Left ventricle myocardium inferior (tissue), 1 donor: ENCODE results near the gene FHAD1. TPM values are rescaled to one million over a fixed set of nuclear protein-coding genes. Genes with fewer than 3 reads are reported as not detected.
"Not testable (repeated sequence)": the region's sequence is repeated elsewhere in the genome, so short reads cannot be mapped to it uniquely, and the experiment has no call there.

Experiments
- DNase-seq: peaks from one replicate; pipeline ENCODE4 v3.0.0-alpha.2; 2020
- H3K27ac ChIP-seq: fragments of 200-600 bp; replicated peaks from 2 replicates; pipeline ENCODE4 v1.8.0; 2021
- H3K27me3 ChIP-seq: fragments of 200-600 bp; 2 replicates; pipeline ENCODE4 v1.8.0; 2021; ENCODE audit warnings: low read depth
- H3K36me3 ChIP-seq: fragments of 200-600 bp; 2 replicates; pipeline ENCODE4 v1.8.0; 2021
- H3K4me1 ChIP-seq: fragments of 200-600 bp; 2 replicates; pipeline ENCODE4 v1.8.0; 2021
- H3K4me3 ChIP-seq: fragments of 200-600 bp; 2 replicates; pipeline ENCODE4 v1.8.0; 2021; ENCODE audit warnings: mild to moderate bottlenecking, moderate library complexity
- H3K9me3 ChIP-seq: fragments of 200-600 bp; replicated peaks from 2 replicates; pipeline ENCODE4 v1.8.0; 2021
- intact Hi-C: fragments of 100-400 bp; cut with micrococcal nuclease; formaldehyde crosslinking; loops from one replicate; pipeline ENCODE4 v1.11.0; 2022
- total RNA-seq: library from RNA; stranded (reverse); fragmentation: NEBNext Ultra II Directional; extraction: Animal tissue kit (Norgen Biotek cat#: 25700); gene quantifications from one replicate; pipeline ENCODE4 v1.2.1, GENCODE V29; 2021
- TF ChIP-seq, protein P1 (sequence below): fragments of 200-600 bp; IDR thresholded peaks from 2 replicates; pipeline ENCODE4 v1.8.0; 2021; ENCODE audit warnings: antibody characterized with exemption, mild to moderate bottlenecking, borderline replicate concordance
- donor health status: DM: no; HTN: yes; CAD: no; lungs with severe emphysema.

Gene FHAD1
- total RNA-seq, 1 donor from 2014 or later = not detected

DNA sequence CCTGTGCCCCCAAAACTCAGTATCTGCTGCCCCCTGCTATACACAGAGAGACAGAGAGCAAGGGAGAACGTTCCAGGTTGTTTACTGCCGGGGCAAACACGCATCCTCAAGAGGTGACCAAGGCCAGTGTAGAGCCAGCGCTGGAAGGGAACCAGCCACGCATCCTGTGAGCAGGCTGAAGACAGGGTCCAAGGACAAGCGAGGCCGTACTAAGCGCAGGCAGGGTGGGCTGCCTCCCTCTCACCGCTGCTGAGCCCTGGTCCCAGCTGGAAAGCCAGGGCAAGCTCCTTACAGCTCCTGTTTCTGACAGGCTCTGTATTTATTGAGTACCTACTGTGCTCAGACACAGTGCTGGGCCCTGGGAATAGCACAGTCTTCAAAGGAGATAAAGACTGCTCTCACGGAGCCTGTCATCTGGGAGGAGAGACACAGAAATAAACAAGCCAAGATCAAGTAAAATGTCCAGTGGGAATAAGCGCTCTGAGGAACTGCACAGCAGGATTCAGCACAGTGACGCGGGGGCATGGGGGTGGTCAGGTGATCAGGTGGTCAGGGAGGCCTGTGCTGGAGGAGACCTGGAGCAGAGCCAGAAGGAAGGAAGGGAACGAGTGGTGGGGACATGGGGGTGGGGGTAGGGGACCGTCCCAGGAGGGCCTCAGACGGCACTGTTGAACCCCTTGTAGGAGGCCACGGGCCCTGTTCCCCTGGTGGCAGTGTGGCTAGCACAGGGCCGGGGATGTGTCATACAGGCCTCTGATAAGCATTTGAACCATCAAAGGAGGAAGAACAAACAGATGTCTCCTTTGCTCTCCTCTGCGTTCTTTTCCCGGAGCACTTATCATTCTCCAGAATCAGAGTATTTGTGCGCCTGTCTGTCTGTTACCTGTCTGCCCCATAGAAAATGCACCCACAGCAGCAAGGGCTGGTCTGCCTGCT lies 124.9 kb downstream of the FHAD1 start:
- Histone ChIP-seq H3K36me3 (no peaks in the 10 kb centered on the region), H3K27ac (peak overlapping the region; percentile 71), H3K4me3 (no peak overlapping the region), H3K27me3 (no peaks in the 10 kb centered on the region), H3K9me3 (no peaks in the 10 kb centered on the region), H3K4me1 (peaks cover 16% of the 10 kb centered on the region)
- intact Hi-C loops = no loop called here
- TF ChIP-seq, protein P1, sequence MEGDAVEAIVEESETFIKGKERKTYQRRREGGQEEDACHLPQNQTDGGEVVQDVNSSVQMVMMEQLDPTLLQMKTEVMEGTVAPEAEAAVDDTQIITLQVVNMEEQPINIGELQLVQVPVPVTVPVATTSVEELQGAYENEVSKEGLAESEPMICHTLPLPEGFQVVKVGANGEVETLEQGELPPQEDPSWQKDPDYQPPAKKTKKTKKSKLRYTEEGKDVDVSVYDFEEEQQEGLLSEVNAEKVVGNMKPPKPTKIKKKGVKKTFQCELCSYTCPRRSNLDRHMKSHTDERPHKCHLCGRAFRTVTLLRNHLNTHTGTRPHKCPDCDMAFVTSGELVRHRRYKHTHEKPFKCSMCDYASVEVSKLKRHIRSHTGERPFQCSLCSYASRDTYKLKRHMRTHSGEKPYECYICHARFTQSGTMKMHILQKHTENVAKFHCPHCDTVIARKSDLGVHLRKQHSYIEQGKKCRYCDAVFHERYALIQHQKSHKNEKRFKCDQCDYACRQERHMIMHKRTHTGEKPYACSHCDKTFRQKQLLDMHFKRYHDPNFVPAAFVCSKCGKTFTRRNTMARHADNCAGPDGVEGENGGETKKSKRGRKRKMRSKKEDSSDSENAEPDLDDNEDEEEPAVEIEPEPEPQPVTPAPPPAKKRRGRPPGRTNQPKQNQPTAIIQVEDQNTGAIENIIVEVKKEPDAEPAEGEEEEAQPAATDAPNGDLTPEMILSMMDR = no peak
- peak; percentile 22 for DNase-seq

- no peak for DNase-seq
- Histone ChIP-seq H3K27me3 (no peaks in the 10 kb centered on the region), H3K9me3 (no peaks in the 10 kb centered on the region), H3K36me3 (no peaks in the 10 kb centered on the region), H3K27ac (no peak overlapping the region), H3K4me1 (no peaks in the 10 kb centered on the region), H3K4me3 (no peak overlapping the region)
- TF ChIP-seq, protein P1 = no peak
- intact Hi-C loops = no loop called here
Measured at GRCh38 chr1:15378729-15379128, 131.7 kb downstream of the FHAD1 start.

DNA sequence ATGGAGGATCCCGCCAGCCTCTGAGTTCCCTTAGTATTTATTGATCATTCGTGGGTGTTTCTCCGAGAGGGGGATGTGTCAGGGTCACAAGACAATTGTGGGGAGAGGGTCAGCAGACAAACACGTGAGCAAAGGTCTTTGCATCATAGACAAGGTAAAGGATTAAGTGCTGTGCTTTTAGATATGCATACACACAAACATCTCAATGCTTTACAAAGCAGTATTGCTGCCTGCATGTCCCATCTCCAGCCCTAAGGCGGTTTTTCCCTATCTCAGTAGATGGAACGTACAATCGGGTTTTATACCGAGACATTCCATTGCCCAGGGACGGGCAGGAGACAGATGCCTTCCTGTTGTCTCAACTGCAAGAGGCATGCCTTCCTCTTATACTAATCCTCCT lies 132.1 kb downstream of the FHAD1 start:
- H3K27ac ChIP-seq, H3K9me3 ChIP-seq, intact Hi-C loops, H3K27me3 ChIP-seq, H3K4me1 ChIP-seq, H3K4me3 ChIP-seq, H3K36me3 ChIP-seq, DNase-seq: not testable (repeated sequence)

DNA sequence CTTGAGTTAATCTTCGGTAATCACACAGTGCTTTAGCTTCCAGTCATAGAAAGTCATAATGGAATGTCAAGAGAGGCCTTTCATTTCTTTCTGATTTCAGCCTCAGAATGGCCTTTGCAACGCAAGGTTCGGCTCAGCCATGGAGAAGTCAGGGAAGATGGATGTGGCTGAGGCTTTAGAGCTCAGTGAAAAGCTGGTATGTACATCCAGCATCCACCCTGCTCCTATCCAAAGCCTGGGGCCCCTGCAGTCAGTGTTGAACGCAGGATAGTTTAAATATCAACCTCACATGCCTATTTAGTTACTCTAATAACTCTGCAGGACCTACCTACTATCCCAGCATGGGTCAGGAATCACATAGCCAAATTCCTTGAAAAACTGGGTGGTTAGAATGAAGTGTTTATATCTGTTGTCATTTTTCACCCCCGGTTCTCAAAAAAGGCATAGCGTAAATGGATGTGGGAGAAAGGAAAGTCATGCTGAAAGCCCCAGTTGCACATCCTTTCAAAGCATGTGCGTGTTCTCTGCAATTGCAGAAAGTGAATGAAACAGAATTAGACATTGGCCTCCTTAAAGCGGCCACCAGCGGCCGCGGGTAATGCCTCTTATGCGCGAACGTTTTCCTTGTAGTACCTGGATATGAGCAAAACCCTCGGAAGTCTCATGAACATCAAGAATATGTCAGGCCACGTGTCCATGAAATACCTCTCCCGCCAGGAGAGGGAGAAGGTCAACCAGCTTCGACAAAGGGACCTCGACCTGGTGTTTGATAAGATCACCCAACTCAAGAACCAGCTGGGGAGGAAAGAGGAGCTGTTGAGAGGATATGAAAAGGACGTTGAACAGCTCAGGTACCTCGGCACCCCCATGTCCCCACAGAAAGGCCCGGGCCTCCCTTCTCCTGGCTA lies 133.8 kb downstream of the FHAD1 start:
- no peaks in the 10 kb centered on the region for H3K9me3 ChIP-seq
- intact Hi-C loops = no loop called here
- H3K36me3 ChIP-seq = no peaks in the 10 kb centered on the region
- H3K4me1 ChIP-seq = peaks cover 1% of the 10 kb centered on the region
- TF ChIP-seq, protein P1 = no peak
- no peak for DNase-seq
- H3K4me3 ChIP-seq = no peak overlapping the region
- peaks cover 19% of the 10 kb centered on the region for H3K27me3 ChIP-seq
- H3K27ac ChIP-seq = no peak overlapping the region

GRCh38 chr1:15381805-15382204 lies 134.8 kb downstream of the FHAD1 start:
- Histone ChIP-seq H3K36me3 (no peaks in the 10 kb centered on the region), H3K27ac (no peak overlapping the region), H3K27me3 (peaks cover 27% of the 10 kb centered on the region), H3K4me1 (peaks cover 5% of the 10 kb centered on the region), H3K4me3 (no peak overlapping the region), H3K9me3 (no peaks in the 10 kb centered on the region)
- TF ChIP-seq, protein P1 = no peak
- intact Hi-C loops = no loop called here
- no peak for DNase-seq
